Endothelial cell of umbilical vein (primary cell): ENCODE results near the gene C1orf122. TPM values are rescaled to one million over a fixed set of nuclear protein-coding genes. Genes with fewer than 3 reads are reported as not detected.

Experiments
- BruUV-seq: library from RNA; stranded (reverse); fragments of 400-500 nt; replicated peaks from 2 replicates; lab custom pipeline; 2021; lab: Mats Ljungman, UMichigan
- CTCF ChIA-PET: fragments of 300-600, 350-600 bp; sonication (Branson Sonifier 250); formaldehyde crosslinking; loops from one replicate; lab custom pipeline; 2021; ENCODE audit warnings: antibody characterized with exemption, inconsistent platforms; lab: Charles Lee
- POLR2A ChIA-PET: fragments of 300-600, 350-600 bp; sonication (Branson Sonifier 250); formaldehyde crosslinking; loops from one replicate; lab custom pipeline; 2021; ENCODE audit warnings: antibody characterized with exemption, inconsistent platforms; lab: Charles Lee
- DNase-seq: peaks from one replicate; pipeline ENCODE4 v3.0.0-alpha.2; 2011; ENCODE audit warnings: low read depth, low spot score
- FAIRE-seq: peaks from 2 replicates; lab custom pipeline; 2011; peaks lifted over from hg19 to GRCh38; lab: Jason Lieb, UNC
- H2AFZ ChIP-seq: 2 replicates; pipeline ENCODE4 v1.6.0; 2012; ENCODE audit warnings: low read depth, low read length, control low read depth, inconsistent platforms
- H3K27ac ChIP-seq: 2 replicates; pipeline ENCODE4 v1.5.1; 2011; ENCODE audit warnings: low read depth, mild to moderate bottlenecking, control low read depth, low read length, moderate library complexity; ENCODE audit not compliant: insufficient read depth
- H3K27me3 ChIP-seq, 2 experiments: 2 replicates each; pipeline versions ENCODE4 v1.6.0 to v1.6.1; 2011; ENCODE audit warnings: low read length in 2 of 2, mixed read lengths in 1 of 2; ENCODE audit not compliant: control insufficient read depth in 2 of 2, insufficient read depth in 2 of 2
- H3K36me3 ChIP-seq, 2 experiments: 2 replicates in 1 of 2; 3 replicates in 1 of 2; pipeline ENCODE4 v1.5.1; 2011; ENCODE audit warnings: low read length in 2 of 2, mild to moderate bottlenecking in 1 of 2, moderate library complexity in 1 of 2; ENCODE audit not compliant: control insufficient read depth in 2 of 2, insufficient read depth in 2 of 2; ENCODE audit errors: extremely low read depth in 1 of 2
- H3K4me1 ChIP-seq: 3 replicates; pipeline ENCODE4 v1.5.1; 2011; ENCODE audit warnings: mild to moderate bottlenecking, low read length; ENCODE audit not compliant: control insufficient read depth, insufficient read depth; ENCODE audit errors: extremely low read depth
- H3K4me2 ChIP-seq: 2 replicates; pipeline ENCODE4 v1.6.1; 2011; ENCODE audit warnings: low read length, control low read depth, mixed read lengths; ENCODE audit not compliant: insufficient read depth
- H3K4me3 ChIP-seq, 3 experiments: fragments of 200-600 bp in 1 of 3; sonication (generic), shearing (Covaris generic) in 1 of 3; replicated peaks in 1 of 3; 2 replicates each; pipeline ENCODE4 v1.5.1; 2011 to 2016; ENCODE audit warnings: control low read depth in 3 of 3, low read length in 3 of 3, mild to moderate bottlenecking in 2 of 3, inconsistent platforms in 1 of 3, low read depth in 1 of 3, moderate library complexity in 1 of 3; ENCODE audit not compliant: insufficient read depth in 1 of 3
- H3K79me2 ChIP-seq: 2 replicates; pipeline ENCODE4 v1.6.0; 2012; ENCODE audit warnings: low read length, inconsistent platforms; ENCODE audit not compliant: control insufficient read depth, insufficient read depth
- H3K9ac ChIP-seq: replicated peaks from 2 replicates; pipeline ENCODE3; 2011; ENCODE audit warnings: low read length, control low read depth; ENCODE audit not compliant: insufficient read depth; ENCODE audit errors: extremely low read depth
- H3K9me1 ChIP-seq: replicated peaks from 3 replicates; pipeline ENCODE4 v1.6.0; 2011; ENCODE audit warnings: mild to moderate bottlenecking, low read length; ENCODE audit not compliant: control insufficient read depth, insufficient read depth; ENCODE audit errors: extremely low read depth
- H3K9me3 ChIP-seq: replicated peaks from 2 replicates; pipeline ENCODE4 v1.5.1; 2012; ENCODE audit warnings: low read length, inconsistent platforms; ENCODE audit not compliant: control insufficient read depth, insufficient read depth
- H4K20me1 ChIP-seq: replicated peaks from 2 replicates; pipeline ENCODE3; 2011; ENCODE audit warnings: mild to moderate bottlenecking, low read length; ENCODE audit not compliant: control insufficient read depth, insufficient read depth; ENCODE audit errors: extremely low read depth
- EZH2 ChIP-seq: IDR thresholded peaks from 2 replicates; pipeline ENCODE4 v1.6.1; 2012; ENCODE audit warnings: borderline replicate concordance, low read depth, mild to moderate bottlenecking, moderate library complexity, low read length, inconsistent platforms; ENCODE audit not compliant: severe bottlenecking
- FOS ChIP-seq: IDR thresholded peaks from 2 replicates; pipeline ENCODE4 v1.6.1; 2011; ENCODE audit warnings: mild to moderate bottlenecking, low read length, moderate library complexity, borderline replicate concordance; ENCODE audit not compliant: insufficient read depth
- GATA2 ChIP-seq: IDR thresholded peaks from 2 replicates; pipeline ENCODE4 v1.7.0; 2011; ENCODE audit warnings: low read depth, mild to moderate bottlenecking, moderate library complexity, mixed read lengths, low read length; ENCODE audit not compliant: insufficient read length, insufficient read depth
- JUN ChIP-seq: IDR thresholded peaks from 2 replicates; pipeline ENCODE4 v1.6.1; 2011; ENCODE audit warnings: borderline replicate concordance, low read depth; ENCODE audit not compliant: insufficient read length, insufficient read depth
- MYC ChIP-seq: IDR thresholded peaks from one replicate; pipeline ENCODE4 v1.6.1; 2011; ENCODE audit warnings: mild to moderate bottlenecking, low read depth, low read length
- POLR2A ChIP-seq: IDR thresholded peaks from 2 replicates; pipeline ENCODE4 v1.6.1; 2012; ENCODE audit warnings: low read depth, mild to moderate bottlenecking, control low read depth, low read length
- POLR2AphosphoS5 ChIP-seq: IDR thresholded peaks from 2 replicates; pipeline ENCODE4 v1.6.1; 2012; ENCODE audit warnings: low read depth, mild to moderate bottlenecking, control low read depth, low read length, moderate library complexity; ENCODE audit not compliant: insufficient read depth
- dilution Hi-C: fragments of 300-500 bp; cut with MboI; formaldehyde crosslinking; loops from one replicate; pipeline ENCODE4 v1.15.0; 2019; ENCODE audit warnings: low sequenced_read_pairs; ENCODE audit not compliant: extremely low pct_ligation_motif_present
- intact Hi-C: fragments of 100-400 bp; cut with micrococcal nuclease; formaldehyde crosslinking; loops from one replicate; pipeline ENCODE4 v1.10.0; 2022
- polyA plus RNA-seq, 4 experiments: library from polyadenylated mRNA; depleted of rRNA in 3 of 4; stranded (reverse) in 3 of 4; unstranded in 1 of 4; fragments of >200 nt; gene quantifications; 2 replicates each; pipeline versions ENCODE4 v1.2.1 to v1.2.3, GENCODE V29; 2011 to 2012; ENCODE audit warnings: missing spikeins in 1 of 4
- total RNA-seq: library from RNA; stranded (reverse); gene quantifications from 2 replicates; pipeline ENCODE4 v1.2.3, GENCODE V29; 2021
- TF ChIP-seq, protein P1 (sequence below), 2 donors: IDR thresholded peaks; 1 replicate in 1 of 2; 2 replicates in 1 of 2; pipeline ENCODE4 v1.5.1; 2011; ENCODE audit warnings: low read length in 2 of 2, mild to moderate bottlenecking in 2 of 2, moderate library complexity in 2 of 2, control low read depth in 1 of 2, inconsistent platforms in 1 of 2, low read depth in 1 of 2; ENCODE audit not compliant: insufficient read depth in 1 of 2; ENCODE audit errors: extremely low read depth in 1 of 2
- TF ChIP-seq, protein P2 (sequence below): IDR thresholded peaks from 2 replicates; pipeline ENCODE4 v1.6.1; 2011; ENCODE audit not compliant: insufficient read depth, insufficient read length

The C1orf122 gene
- total and polyA plus RNA-seq, 2 donors (not counting 3 experiments of a cell fraction or from before 2014, with no cell fraction given), result 32.8 to 38.8 TPM

DNA sequence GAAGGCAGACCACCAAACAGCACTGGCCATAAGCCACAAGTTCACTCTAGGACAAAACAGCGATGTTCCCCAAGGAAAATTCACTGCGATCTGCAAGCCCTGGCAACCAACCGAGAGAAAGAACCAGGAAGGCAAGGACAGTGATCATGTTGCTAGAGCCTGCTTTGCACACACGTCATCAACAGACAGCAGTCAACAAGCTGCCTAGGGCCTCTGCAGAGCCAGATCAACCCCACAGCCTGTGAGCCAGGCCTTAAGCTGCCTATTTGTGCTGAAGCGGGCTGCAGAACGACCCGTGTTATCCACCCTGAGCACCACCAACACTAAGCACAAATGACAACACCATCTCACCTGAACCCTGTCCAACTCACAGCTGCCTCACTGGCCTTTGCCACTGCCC lies 6.7 kb downstream of the C1orf122 start:
- Histone ChIP-seq H3K9ac (no peak overlapping the region), H3K27me3 (no peaks in the 10 kb centered on the region), H3K27ac (no peak overlapping the region), H3K4me1 (peaks cover 2% of the 10 kb centered on the region), H3K4me2 (no peak overlapping the region), H3K79me2 (peaks cover 3% of the 10 kb centered on the region), H3K9me3 (no peaks in the 10 kb centered on the region), H3K4me3 (no peak overlapping the region), H4K20me1 (no peaks in the 10 kb centered on the region), H3K9me1 (no peaks in the 10 kb centered on the region), H3K36me3 (peaks cover 0 to 17% of the 10 kb centered on the region in 2 experiments), H2AFZ (no peak overlapping the region)
- no peak for FAIRE-seq
- BruUV-seq, result no TSS peak
- dilution Hi-C loops, result no loop called here
- ChIA-PET CTCF (interaction anchor here (4.1 kb wide), 1 partner anchor 45 kb away, joined by 16 read pairs; the partner anchor contains the start of gene MTF1), POLR2A (no interaction called here)
- intact Hi-C loops, result no loop called here
- DNase-seq, result no peak
- TF ChIP-seq POLR2AphosphoS5 (no peak), JUN (no peak), POLR2A (no peak), MYC (no peak), GATA2 (no peak), EZH2 (no peak), FOS (no peak)
- TF ChIP-seq, protein P1, sequence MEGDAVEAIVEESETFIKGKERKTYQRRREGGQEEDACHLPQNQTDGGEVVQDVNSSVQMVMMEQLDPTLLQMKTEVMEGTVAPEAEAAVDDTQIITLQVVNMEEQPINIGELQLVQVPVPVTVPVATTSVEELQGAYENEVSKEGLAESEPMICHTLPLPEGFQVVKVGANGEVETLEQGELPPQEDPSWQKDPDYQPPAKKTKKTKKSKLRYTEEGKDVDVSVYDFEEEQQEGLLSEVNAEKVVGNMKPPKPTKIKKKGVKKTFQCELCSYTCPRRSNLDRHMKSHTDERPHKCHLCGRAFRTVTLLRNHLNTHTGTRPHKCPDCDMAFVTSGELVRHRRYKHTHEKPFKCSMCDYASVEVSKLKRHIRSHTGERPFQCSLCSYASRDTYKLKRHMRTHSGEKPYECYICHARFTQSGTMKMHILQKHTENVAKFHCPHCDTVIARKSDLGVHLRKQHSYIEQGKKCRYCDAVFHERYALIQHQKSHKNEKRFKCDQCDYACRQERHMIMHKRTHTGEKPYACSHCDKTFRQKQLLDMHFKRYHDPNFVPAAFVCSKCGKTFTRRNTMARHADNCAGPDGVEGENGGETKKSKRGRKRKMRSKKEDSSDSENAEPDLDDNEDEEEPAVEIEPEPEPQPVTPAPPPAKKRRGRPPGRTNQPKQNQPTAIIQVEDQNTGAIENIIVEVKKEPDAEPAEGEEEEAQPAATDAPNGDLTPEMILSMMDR (IDR thresholded peaks at IDR 0.05; ENCODE audit: extremely low read depth in 1 of 2, insufficient read depth in 1 of 2, low read depth in 1 of 2, low read length in 2 of 2), result no peak
- TF ChIP-seq, protein P2, sequence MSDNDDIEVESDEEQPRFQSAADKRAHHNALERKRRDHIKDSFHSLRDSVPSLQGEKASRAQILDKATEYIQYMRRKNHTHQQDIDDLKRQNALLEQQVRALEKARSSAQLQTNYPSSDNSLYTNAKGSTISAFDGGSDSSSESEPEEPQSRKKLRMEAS, result no peak
